ENCODE results near the gene HSP90AA1.
"Not testable (repeated sequence)": the region's sequence is repeated elsewhere in the genome, so short reads cannot be mapped to it uniquely, and the experiment has no call there.

The HSP90AA1 gene

DNA sequence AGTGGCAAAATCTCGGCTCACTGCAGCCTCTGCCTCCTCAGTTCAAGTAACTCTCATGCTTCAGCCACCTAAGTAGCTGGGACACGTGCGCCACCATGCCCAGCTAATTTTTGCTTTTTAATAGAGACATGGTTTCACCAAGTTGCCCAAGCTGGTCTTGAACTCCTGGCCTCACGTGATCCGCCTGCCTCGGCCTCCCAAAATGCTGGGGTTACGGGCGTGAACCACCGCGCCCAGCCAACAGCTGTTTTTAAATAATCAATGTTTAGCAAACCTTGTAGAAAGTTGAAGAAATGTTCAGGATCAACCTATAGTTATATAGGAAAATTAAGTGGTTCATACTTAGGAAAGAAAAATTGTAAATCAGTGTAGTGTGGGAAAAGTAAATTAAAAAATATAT is 6.0 kb upstream of the HSP90AA1 start:
- DNase-seq: no peak

DNA sequence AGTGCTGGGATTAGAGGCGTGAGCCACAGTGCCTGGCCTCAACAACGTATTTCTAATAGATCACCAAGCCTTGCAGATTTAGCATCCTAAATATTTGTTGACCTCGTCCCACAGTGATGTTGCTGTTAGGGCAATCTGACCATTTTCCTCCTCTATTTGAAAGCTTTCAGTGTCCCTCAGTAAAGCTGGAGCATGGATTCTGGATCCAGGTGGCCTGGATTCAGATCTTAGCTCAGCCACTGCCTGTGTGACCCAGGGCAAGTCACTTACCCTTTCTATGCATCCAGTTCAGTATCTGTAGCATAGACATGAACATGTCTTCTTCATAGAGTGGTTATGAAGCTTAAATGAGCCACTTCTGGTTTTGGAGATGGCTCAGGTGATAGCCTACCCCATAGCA is 3.9 kb upstream of the HSP90AA1 start:
- no peak for DNase-seq

- DNase-seq: no peak
Measured at GRCh38 chr14:102089621-102090343, 2.9 kb upstream of the HSP90AA1 start.

GRCh38 chr14:102088012-102088792 is 1.4 kb upstream of the HSP90AA1 start:
- no peak for DNase-seq

DNA sequence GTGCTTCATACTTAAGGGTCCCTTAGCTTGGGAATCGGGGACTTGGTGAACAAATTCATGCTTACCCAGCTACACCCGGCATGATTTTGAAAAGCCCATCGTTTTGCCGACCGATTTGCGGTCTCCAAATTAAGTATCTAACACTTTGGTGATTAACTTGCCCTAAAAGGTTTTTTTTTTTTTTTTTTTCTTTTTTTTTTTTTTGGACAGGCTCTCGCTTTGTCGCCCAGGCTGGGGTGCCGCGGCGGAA is 843 bp upstream of the HSP90AA1 start:
- DNase-seq: no peak

GRCh38 chr14:102086709-102086971 is 204 bp downstream of the HSP90AA1 start:
- no peak for DNase-seq

DNA sequence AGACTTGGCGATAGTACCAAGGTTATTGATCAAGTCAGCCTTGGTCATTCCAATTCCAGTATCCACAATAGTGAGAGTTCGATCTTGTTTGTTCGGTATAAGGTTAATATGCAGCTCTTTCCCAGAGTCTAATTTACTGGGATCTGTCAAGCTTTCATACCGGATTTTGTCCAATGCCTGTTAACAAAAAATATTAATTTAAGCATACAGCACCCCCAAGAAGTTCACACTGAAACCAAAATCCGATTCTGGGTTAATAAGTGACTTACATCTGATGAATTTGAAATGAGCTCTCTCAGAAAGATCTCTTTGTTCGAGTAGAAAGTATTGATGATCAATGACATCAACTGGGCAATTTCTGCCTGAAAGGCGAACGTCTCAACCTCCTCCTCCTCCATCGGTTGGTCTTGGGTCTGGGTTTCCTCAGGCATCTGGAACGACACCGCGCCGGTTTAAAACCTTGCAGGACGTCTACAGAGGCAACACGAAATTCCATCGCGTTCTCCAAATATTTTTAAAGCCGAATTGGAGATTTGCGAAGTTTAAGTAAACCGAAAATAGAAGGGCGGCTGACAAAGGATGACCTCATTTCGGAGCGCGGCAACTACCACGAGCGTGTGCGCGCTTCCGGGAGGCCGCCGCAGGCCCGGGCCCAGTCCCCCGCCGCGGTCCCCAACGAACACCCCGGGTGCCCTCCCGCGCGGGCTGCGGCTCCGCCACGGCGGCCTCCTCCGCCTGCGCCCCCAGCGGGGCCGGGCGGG is 716 bp downstream of the HSP90AA1 start:
- peak; percentile 32 for DNase-seq

GRCh38 chr14:102085488-102085887 is 1.4 kb downstream of the HSP90AA1 start:
- DNase-seq: no peak

GRCh38 chr14:102084931-102085330 is 1.9 kb downstream of the HSP90AA1 start:
- DNase-seq: no peak

DNA sequence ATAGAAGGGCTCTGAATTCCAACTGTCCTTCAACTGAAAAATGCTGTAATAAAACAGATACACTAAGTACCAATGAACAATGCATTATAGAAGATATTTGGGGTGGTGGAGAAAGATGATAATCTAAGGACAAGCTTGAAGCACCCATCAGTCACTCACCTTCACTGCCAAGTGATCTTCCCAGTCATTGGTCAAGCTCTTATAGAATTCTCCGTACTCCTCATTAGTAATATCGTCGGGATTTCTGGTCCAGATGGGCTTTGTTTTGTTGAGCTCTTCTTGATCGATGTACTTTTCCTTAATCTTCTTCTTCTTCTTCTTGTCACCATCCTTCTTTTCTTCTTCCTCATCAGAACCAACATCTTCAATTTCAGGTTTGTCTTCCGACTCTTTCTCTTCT is 2.3 kb downstream of the HSP90AA1 start:
- not testable (repeated sequence) for DNase-seq

- no peak for DNase-seq
Measured at GRCh38 chr14:102081231-102082080, 5.4 kb downstream of the HSP90AA1 start.

GRCh38 chr14:102080183-102081080 is 6.4 kb downstream of the HSP90AA1 start:
- DNase-seq: no peak

GRCh38 chr14:102079700-102079979 is 7.2 kb downstream of the HSP90AA1 start:
- DNase-seq: no peak

- no peak for DNase-seq
Measured at GRCh38 chr14:102078831-102079699, 7.8 kb downstream of the HSP90AA1 start.

- not testable (repeated sequence) for DNase-seq
Measured at GRCh38 chr14:102078361-102078791, 8.5 kb downstream of the HSP90AA1 start.

DNA sequence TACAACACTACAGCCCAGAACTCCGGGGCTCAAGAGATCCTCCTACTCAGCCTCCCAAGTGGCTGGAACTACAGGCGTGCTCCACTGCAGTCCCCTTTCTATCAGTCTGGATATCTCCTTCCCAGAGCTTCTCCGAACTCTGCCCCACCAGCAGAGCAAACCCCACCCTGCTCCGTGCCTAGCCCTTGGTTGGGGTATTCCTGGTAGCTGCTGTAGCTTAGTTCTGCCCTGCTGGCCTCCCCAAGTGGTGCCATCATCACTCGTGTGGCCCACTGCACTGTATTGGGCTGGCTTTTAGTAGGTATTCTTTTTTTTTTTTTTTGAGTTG is 9.5 kb downstream of the HSP90AA1 start:
- DNase-seq: no peak

DNA sequence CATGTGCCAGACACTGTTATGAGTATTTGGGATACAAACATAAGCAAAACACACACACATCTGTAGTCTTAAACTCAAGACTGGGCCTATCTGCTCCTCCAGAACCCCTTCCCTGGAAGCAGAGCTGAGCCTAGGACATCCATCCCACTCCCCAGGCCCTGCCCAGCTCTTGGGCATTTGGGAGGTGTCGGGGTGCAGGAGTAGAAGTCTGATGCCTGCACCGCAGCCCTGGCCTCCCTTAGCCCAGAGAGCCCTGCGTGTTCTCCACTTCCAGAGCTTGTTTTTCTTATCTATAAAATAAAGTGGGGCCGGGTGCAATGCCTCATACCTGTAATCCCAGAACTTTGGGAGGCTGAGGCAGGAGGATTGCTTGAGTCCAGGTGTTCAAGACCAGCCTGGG is 11.7 kb downstream of the HSP90AA1 start:
- no peak for DNase-seq

DNA sequence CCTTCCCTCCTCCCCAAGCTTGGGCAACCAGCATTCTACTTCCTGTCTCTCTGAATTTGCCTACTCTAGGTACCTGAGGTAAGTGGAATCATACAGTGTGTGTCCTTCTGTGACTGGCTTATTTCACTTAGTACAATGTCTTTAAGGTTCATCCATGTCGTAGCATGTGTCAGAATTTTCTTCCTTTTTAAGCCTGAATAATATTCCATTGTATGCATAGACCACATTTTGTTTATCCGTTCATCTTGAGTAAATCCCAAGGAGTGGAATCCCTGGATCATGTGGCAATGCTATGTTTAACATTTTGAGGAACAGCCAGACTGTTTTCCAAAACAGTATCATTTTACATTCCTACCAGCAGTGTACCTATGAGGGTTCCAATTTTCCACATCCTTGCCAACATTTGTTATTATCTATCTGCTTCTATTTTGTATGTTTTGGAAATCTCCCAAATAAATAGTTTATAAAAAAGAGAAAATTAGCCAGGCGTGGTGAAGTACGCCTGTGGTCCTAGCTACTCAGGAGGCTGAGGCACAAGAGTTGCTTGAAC is 12.4 kb downstream of the HSP90AA1 start:
- no peak for DNase-seq

DNA sequence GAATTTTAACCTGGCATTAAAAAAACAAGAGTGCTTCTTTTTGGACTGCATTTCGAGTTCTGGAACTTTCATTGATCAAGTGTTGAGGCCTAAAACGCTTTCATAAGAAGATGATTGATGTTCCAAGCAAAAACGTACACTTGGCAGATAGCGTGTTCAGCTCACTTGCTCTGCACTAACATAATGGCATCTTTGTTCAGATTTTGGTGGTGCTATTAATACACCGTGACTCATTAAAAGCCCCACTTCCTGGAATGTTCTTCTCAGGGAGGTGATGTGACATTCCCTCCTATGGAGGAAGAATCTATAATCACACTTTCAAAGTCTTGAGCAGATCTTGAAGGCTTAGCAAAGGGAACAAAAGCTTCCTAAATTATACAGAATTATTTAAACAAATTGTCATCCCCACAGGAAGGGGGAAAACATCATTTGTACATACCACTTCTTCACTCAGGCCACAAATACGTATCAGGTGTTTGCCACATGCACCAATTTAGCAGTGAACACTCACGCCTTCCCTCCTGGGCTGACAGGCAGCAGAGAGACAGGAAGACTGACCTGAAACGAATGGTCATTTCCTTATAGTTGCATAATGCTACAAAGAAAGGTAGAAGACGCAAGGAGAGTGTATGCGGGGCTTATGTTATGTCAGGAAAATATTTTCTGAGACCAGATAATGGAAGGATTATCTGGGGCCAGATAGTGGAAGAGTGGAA is 15.4 kb downstream of the HSP90AA1 start:
- no peak for DNase-seq

DNA sequence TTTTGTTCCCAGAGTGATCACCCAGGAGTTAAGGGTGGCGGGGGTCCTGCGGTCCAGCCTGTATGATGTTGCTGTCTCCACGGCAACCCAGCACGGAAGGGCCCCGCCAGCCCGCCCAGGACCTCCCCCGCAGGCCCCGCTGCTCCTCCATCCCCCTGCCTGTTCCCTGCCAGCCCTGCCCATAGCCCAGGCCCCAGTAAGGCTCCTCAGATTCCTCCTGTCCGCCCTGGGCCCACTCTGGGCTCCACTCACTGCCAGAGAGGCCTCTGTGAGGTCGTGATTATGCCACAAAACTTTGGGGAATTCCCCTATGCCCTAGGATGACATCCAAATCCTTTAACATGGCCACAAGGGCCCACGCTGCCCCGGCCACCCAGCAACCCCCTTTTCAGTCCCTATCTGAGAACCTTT is 20.8 kb downstream of the HSP90AA1 start:
- DNase-seq: no peak

DNA sequence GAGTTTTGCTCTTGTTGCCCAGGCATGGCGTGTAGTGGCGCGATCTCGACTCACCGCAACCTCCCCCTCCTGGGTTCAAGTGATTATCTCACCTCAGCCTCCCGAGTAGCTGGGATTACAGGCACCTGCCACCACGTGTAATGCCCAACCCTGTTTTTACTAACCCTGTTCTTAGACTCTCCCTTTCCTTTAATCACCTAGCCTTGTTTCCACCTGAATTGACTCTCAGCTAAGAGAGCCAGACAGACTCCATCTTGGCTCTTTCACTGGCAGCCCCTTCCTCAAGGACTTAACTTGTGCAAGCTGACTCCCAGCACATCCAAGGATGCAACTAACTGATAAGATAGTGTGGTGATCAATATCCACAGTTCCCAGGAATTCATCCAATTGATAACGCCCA is 22.3 kb downstream of the HSP90AA1 start:
- not testable (repeated sequence) for DNase-seq
